H9 (cell line): ENCODE measurements around the gene LRRC8E. TPM values are rescaled to one million over a fixed set of nuclear protein-coding genes. Genes with fewer than 3 reads are reported as not detected.

Source experiments
- DNase-seq: peaks from one replicate; pipeline ENCODE4 v3.0.0-alpha.2; 2017
- H2AFZ ChIP-seq: one replicate; pipeline ENCODE4 v1.6.1; 2013; ENCODE audit warnings: mild to moderate bottlenecking, low read length, control low read depth, moderate library complexity
- H2AK5ac ChIP-seq: 2 replicates; pipeline ENCODE4 v1.6.1; 2013; ENCODE audit warnings: low read length, control low read depth, mixed read lengths; ENCODE audit not compliant: insufficient read length
- H2BK120ac ChIP-seq: one replicate; pipeline ENCODE4 v1.6.1; 2013; ENCODE audit warnings: low read depth, mild to moderate bottlenecking, low read length, control low read depth, inconsistent platforms; ENCODE audit not compliant: poor library complexity, severe bottlenecking
- H2BK12ac ChIP-seq: 2 replicates; pipeline ENCODE4 v1.6.1; 2013; ENCODE audit warnings: low read length, control low read depth, mixed read lengths, low read depth; ENCODE audit not compliant: insufficient read length
- H2BK15ac ChIP-seq: 2 replicates; pipeline ENCODE4 v1.6.1; 2013; ENCODE audit warnings: low read depth, low read length, control low read depth
- H2BK20ac ChIP-seq: one replicate; pipeline ENCODE4 v1.6.1; 2013; ENCODE audit warnings: low read depth, mild to moderate bottlenecking, low read length, control low read depth, inconsistent platforms; ENCODE audit not compliant: poor library complexity, severe bottlenecking
- H2BK5ac ChIP-seq: 2 replicates; pipeline ENCODE4 v1.6.1; 2013; ENCODE audit warnings: low read length, control low read depth, mixed read lengths; ENCODE audit not compliant: insufficient read length
- H3K14ac ChIP-seq: 2 replicates; pipeline ENCODE4 v1.6.1; 2013; ENCODE audit warnings: low read length, control low read depth; ENCODE audit not compliant: insufficient read depth
- H3K18ac ChIP-seq: 2 replicates; pipeline ENCODE4 v1.6.1; 2013; ENCODE audit warnings: low read depth, mild to moderate bottlenecking, mixed read lengths, low read length, control low read depth; ENCODE audit not compliant: insufficient read length
- H3K23ac ChIP-seq: 2 replicates; pipeline ENCODE4 v1.6.1; 2013; ENCODE audit warnings: low read length, control low read depth, mixed read lengths, low read depth; ENCODE audit not compliant: insufficient read length
- H3K23me2 ChIP-seq: 2 replicates; pipeline ENCODE4 v1.6.1; 2013; ENCODE audit warnings: low read depth, mild to moderate bottlenecking, mixed read lengths, low read length, control low read depth; ENCODE audit not compliant: insufficient read length, poor library complexity, severe bottlenecking
- H3K27ac ChIP-seq: 2 replicates; pipeline ENCODE4 v1.5.1; 2013; ENCODE audit warnings: low read length, control low read depth, mixed read lengths, low read depth; ENCODE audit not compliant: insufficient read length
- H3K27me3 ChIP-seq: 2 replicates; pipeline ENCODE4 v1.6.1; 2013; ENCODE audit warnings: low read length, control low read depth, inconsistent platforms; ENCODE audit not compliant: insufficient read depth
- H3K4ac ChIP-seq: 2 replicates; pipeline ENCODE4 v1.6.1; 2013; ENCODE audit warnings: low read depth, mild to moderate bottlenecking, control low read depth, inconsistent platforms, low read length, moderate library complexity
- H3K4me1 ChIP-seq: 2 replicates; pipeline ENCODE4 v1.6.1; 2013; ENCODE audit warnings: low read length, control low read depth, inconsistent platforms; ENCODE audit not compliant: insufficient read depth
- H3K4me2 ChIP-seq: 2 replicates; pipeline ENCODE4 v1.6.1; 2013; ENCODE audit warnings: low read length, control low read depth, mixed read lengths; ENCODE audit not compliant: insufficient read length, insufficient read depth
- H3K56ac ChIP-seq: 2 replicates; pipeline ENCODE4 v1.6.1; 2013; ENCODE audit warnings: low read depth, mild to moderate bottlenecking, mixed read lengths, low read length, control low read depth; ENCODE audit not compliant: insufficient read length
- H3K79me1 ChIP-seq: 2 replicates; pipeline ENCODE4 v1.6.1; 2013; ENCODE audit warnings: low read depth, mild to moderate bottlenecking, moderate library complexity, low read length, control low read depth, inconsistent platforms; ENCODE audit not compliant: insufficient read depth, poor library complexity, severe bottlenecking
- H3K79me2 ChIP-seq: 2 replicates; pipeline ENCODE4 v1.6.1; 2013; ENCODE audit warnings: low read length, control low read depth, inconsistent platforms; ENCODE audit not compliant: insufficient read depth
- H3K9ac ChIP-seq: 2 replicates; pipeline ENCODE4 v1.6.1; 2013; ENCODE audit warnings: low read length, control low read depth, mixed read lengths; ENCODE audit not compliant: insufficient read length; ENCODE audit errors: extremely low read depth
- H3K9me3 ChIP-seq: one replicate; pipeline ENCODE4 v1.6.1; 2013; ENCODE audit warnings: low read depth, low read length, inconsistent platforms; ENCODE audit not compliant: control insufficient read depth
- H3T11ph ChIP-seq: one replicate; pipeline ENCODE4 v1.6.1; 2013; ENCODE audit warnings: mild to moderate bottlenecking, low read length, control low read depth, inconsistent platforms
- H4K20me1 ChIP-seq: one replicate; pipeline ENCODE4 v1.6.1; 2013; ENCODE audit not compliant: control insufficient read depth, insufficient read length, insufficient read depth
- H4K5ac ChIP-seq: 2 replicates; pipeline ENCODE4 v1.6.1; 2013; ENCODE audit warnings: low read depth, mild to moderate bottlenecking, mixed read lengths, low read length, control low read depth; ENCODE audit not compliant: insufficient read length
- H4K8ac ChIP-seq: replicated peaks from 2 replicates; pipeline ENCODE4 v1.6.1; 2013; ENCODE audit warnings: low read length, control low read depth, mixed read lengths, low read depth; ENCODE audit not compliant: insufficient read length
- H4K91ac ChIP-seq: 2 replicates; pipeline ENCODE4 v1.6.1; 2013; ENCODE audit warnings: low read depth, mild to moderate bottlenecking, moderate library complexity, mixed read lengths, low read length, control low read depth; ENCODE audit not compliant: insufficient read length
- H3K27ac Mint-ChIP-seq, 3 experiments: 2 replicates in 2 of 3; 3 replicates in 1 of 3; pipeline ENCODE4 v1.8.0; 2020 to 2021; ENCODE audit warnings: mixed read lengths in 3 of 3, mild to moderate bottlenecking in 1 of 3, moderate library complexity in 1 of 3
- H3K27me3 Mint-ChIP-seq: 2 replicates; pipeline ENCODE4 v1.8.0; 2021; ENCODE audit warnings: low read depth, mild to moderate bottlenecking, moderate library complexity, mixed read lengths
- H3K36me3 Mint-ChIP-seq, 3 experiments: 2 replicates in 2 of 3; 3 replicates in 1 of 3; pipeline ENCODE4 v1.8.0; 2020 to 2021; ENCODE audit warnings: low read depth in 3 of 3, mixed read lengths in 3 of 3; ENCODE audit not compliant: insufficient read depth in 1 of 3
- H3K4me1 Mint-ChIP-seq, 2 experiments: 2 replicates each; pipeline ENCODE4 v1.8.0; 2020; ENCODE audit warnings: mixed read lengths in 2 of 2
- H3K4me3 Mint-ChIP-seq, 2 experiments: 2 replicates in 1 of 2; 3 replicates in 1 of 2; pipeline ENCODE4 v1.8.0; 2020 to 2021; ENCODE audit warnings: mild to moderate bottlenecking in 2 of 2, mixed read lengths in 2 of 2, moderate library complexity in 1 of 2
- H3K9me3 Mint-ChIP-seq, 2 experiments: 2 replicates in 1 of 2; 3 replicates in 1 of 2; pipeline ENCODE4 v1.8.0; 2020; ENCODE audit warnings: mild to moderate bottlenecking in 2 of 2, mixed read lengths in 2 of 2, moderate library complexity in 1 of 2
- CTCF ChIP-seq: fragments of 200-600 bp; sonication (generic); conservative IDR thresholded peaks from 3 replicates; pipeline ENCODE4 v1.8.0; 2021; ENCODE audit warnings: antibody characterized with exemption, mild to moderate bottlenecking
- WGBS: extraction: QIAGEN DNeasy Blood & Tissue Kit; methylation state at CpG from one replicate; pipeline ENCODE4 v1.1.7; 2013; ENCODE audit warnings: missing lambda C conversion rate, low lambda C conversion rate, mixed read lengths; ENCODE audit not compliant: insufficient read length; ENCODE audit errors: extremely low coverage; 5-methylcytosine and 5-hydroxymethylcytosine counted together
- total RNA-seq: library from RNA; stranded (reverse); gene quantifications from 2 replicates; pipeline ENCODE4 v1.2.1, GENCODE V29; 2021

Gene LRRC8E
- total RNA-seq, 1 experiment from 2014 or later, result 4.8 TPM

- no peak overlapping the region for H3K23ac ChIP-seq
- no peak overlapping the region for H4K91ac ChIP-seq
- peaks cover 11 to 40% of the 10 kb centered on the region in 2 experiments for H3K4me1 Mint-ChIP-seq
- no peak overlapping the region; the same call in 1 of the 2 replicates for H3K14ac ChIP-seq
- H4K8ac ChIP-seq, result no peak overlapping the region
- H3K18ac ChIP-seq, result no peak overlapping the region
- H3K9ac ChIP-seq, result no peak overlapping the region
- no peak overlapping the region for H2BK15ac ChIP-seq
- H3K4ac ChIP-seq, result no peak overlapping the region
- peaks cover 50% of the 10 kb centered on the region for H3K27me3 Mint-ChIP-seq
- no peak overlapping the region for H3K27ac ChIP-seq
- H2AFZ ChIP-seq, result no peak overlapping the region
- H3K79me2 ChIP-seq, result no peaks in the 10 kb centered on the region
- H2BK12ac ChIP-seq, result no peak overlapping the region
- H2AK5ac ChIP-seq, result no peak overlapping the region
- no peak overlapping the region for H3K27ac Mint-ChIP-seq
- H2BK5ac ChIP-seq, result no peak overlapping the region
- H3K9me3 ChIP-seq, result no peaks in the 10 kb centered on the region
- H2BK20ac ChIP-seq, result no peak overlapping the region
- no peaks in the 10 kb centered on the region for H3K27me3 ChIP-seq
- no peak overlapping the region for H3T11ph ChIP-seq
- TF ChIP-seq CTCF, result no peak
- H3K4me2 ChIP-seq, result no peak overlapping the region
- no peak overlapping the region for H4K5ac ChIP-seq
- H3K4me3 Mint-ChIP-seq, result no peak overlapping the region
- H3K79me1 ChIP-seq, result no peaks in the 10 kb centered on the region
- H3K4me1 ChIP-seq, result no peaks in the 10 kb centered on the region
- H3K36me3 Mint-ChIP-seq, result no peaks in the 10 kb centered on the region; a peak in 1 of 7 replicates
- no peak for DNase-seq
- no peak overlapping the region for H3K56ac ChIP-seq
- H2BK120ac ChIP-seq, result no peak overlapping the region
- H3K9me3 Mint-ChIP-seq, result no peaks in the 10 kb centered on the region
- no CpG with 5 or more reads among the region's 16 CpGs for WGBS
- peaks cover 3% of the 10 kb centered on the region for H3K23me2 ChIP-seq
- no peaks in the 10 kb centered on the region for H4K20me1 ChIP-seq
Measured at GRCh38 chr19:7856109-7856591, 32.2 kb upstream of the LRRC8E start.
